ENCODE data around the gene ADPRS.

Gene ADPRS

GRCh38 chr1:36087233-36088123 lies 1.2 kb upstream of the ADPRS start:
- no peak for DNase-seq (ENCODE audit: low read depth)

GRCh38 chr1:36088265-36088576 lies 471 bp upstream of the ADPRS start:
- no peak for DNase-seq (ENCODE audit: low read depth)

DNA sequence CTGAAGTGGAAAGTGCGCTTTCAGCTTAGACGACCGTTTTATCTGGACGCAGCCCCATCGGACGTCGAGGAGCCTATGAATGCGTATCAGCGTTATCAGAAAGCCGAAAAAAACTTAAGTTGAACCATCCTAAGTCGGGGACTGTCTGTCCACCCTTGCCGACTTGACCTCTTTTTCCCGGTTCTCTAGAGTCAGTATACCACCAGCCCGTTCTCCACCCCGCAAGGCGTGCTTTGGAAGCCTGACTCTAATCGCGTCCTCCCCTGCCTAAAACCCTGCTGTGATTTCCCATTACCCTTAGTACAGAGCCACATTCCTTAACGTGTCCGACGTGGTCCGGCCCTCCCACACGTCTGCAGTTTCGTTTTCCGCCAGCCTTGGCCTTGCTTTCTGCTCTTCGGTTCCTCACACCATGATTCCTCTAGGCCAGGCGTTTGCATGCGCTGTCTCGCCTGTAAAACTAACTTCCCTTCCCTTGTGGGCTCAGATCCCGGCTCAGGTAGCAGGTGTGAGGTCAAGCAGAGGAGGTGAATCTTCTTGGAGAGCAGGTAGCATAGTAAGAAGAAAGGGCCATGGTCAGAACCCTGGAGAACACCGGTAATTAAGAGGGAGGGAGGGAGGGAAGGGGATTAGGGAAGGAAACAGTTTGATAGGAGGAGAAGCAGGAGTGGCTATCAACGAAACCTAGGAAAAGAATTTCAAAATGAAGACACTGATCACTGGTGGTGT lies 865 bp downstream of the ADPRS start:
- no peak for DNase-seq (ENCODE audit: low read depth)

GRCh38 chr1:36091141-36091540 lies 2.4 kb downstream of the ADPRS start:
- DNase-seq (ENCODE audit: low read depth) = no peak

- DNase-seq (ENCODE audit: low read depth) = no peak
Measured at GRCh38 chr1:36091698-36092097, 3.0 kb downstream of the ADPRS start.

DNA sequence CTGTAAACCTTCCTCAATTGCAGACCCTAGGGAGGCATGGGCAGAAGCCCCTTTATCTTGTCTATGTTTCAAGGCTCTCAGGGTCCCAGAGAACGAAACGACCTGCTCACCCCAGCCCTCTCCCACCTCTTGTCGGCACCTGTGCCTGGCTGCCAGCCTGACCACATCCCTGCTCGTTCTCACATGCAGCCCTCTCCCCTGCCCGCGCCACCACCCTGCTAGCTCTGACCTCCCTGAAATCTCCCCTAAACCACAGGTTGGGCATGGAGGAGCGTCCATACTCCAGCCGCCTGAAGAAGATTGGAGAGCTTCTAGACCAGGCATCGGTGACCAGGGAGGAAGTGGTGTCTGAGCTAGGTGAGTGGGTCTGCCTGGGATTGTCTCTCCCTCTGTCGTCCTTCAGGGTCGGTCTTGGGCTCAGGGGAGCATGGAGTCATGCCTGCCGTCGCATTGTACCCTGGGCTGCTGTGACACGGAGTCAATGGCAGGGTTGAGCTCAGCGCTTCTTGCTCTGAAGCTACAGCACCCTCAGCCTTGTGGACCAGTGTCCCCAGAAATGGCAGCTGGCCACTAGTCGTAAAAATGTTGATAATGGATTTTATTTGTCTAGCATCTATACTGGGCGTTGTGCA lies 3.6 kb downstream of the ADPRS start:
- no peak for DNase-seq (ENCODE audit: low read depth)

DNA sequence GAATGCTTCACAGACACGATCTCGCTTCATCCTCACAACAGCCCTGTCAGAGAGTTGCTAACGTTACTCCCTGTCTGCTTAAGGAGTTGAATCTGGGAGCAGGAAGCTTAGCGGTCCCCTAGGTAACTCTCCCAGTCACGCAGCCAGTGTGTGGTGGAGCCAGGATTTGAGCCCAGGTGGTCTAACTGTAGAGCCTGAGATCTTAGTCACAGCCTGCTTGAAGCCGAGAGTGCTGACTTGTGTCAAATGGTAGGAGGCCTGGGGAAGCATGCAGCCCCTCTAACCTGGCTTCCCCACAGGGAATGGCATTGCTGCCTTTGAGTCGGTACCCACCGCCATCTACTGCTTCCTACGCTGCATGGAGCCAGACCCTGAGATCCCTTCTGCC lies 4.1 kb downstream of the ADPRS start:
- no peak for DNase-seq (ENCODE audit: low read depth)

DNA sequence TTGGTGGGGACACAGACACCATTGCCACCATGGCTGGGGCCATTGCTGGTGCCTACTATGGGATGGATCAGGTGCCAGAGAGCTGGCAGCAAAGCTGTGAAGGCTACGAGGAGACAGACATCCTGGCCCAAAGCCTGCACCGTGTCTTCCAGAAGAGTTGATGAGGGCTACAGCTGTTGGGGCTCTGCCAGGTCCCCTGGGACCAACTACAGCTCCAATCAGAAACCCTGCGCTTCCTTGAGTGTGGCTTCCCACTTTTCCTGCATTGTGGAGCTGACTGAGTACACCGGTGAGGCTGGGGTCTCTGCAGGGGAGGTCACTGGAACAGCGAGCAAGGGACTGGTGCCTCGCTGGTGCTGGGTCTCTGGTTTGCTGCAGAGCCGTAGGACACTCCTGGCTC lies 4.5 kb downstream of the ADPRS start:
- DNase-seq (ENCODE audit: low read depth) = no peak

DNA sequence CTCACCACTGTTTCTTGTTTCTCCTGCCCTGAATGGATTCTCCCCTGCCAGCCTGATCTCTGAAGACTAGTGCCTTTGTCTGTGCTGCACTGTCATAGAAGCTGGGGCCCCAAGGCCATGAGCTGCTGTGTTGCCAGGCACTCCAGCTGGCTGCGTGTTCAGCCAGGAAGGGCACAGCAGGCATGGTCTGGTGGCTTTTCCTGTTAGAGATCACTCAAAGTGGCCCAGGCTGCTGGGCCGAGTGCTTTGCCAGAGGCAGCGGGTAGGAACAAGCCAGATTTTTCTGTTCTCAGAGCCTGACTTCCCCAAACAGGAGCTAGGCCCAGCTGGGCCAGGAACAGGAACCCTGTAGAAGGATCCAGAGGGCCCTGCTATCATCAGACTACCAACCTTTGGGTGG lies 5.2 kb downstream of the ADPRS start:
- no peak for DNase-seq (ENCODE audit: low read depth)

- DNase-seq (ENCODE audit: low read depth) = no peak
Measured at GRCh38 chr1:36094621-36095061, 5.9 kb downstream of the ADPRS start.

DNA sequence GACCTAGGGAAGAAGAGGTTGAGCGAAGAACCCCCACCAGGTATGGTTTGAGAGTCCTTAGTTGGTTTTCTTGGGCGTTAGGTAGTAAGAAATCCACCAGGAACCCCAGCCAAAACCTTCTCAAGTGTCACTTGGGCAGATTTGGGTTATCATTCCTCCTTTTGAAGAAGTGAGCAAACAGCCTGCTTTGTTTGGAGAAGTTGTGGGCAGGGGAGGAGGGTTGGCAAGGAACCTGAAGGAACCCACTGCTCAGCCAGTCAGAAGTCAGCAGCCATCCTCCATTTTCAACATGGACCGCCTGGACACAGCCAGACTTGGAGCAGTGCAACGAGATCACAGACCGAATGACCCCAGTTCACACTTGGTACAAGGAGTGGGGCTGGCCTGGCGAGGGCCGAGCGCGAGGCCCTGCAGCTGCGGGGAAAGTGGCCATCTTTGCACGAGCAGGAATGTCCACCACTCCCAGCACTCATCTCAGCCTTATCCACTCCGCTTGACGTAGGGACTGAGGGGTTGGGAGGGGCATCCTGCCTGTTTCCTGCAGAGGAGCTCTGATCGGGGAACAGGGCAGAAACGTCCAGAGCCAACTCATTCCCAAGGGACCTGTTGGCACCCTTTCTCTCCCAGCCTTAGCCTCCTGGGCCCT lies 7.2 kb downstream of the ADPRS start:
- no peak for DNase-seq (ENCODE audit: low read depth)

DNA sequence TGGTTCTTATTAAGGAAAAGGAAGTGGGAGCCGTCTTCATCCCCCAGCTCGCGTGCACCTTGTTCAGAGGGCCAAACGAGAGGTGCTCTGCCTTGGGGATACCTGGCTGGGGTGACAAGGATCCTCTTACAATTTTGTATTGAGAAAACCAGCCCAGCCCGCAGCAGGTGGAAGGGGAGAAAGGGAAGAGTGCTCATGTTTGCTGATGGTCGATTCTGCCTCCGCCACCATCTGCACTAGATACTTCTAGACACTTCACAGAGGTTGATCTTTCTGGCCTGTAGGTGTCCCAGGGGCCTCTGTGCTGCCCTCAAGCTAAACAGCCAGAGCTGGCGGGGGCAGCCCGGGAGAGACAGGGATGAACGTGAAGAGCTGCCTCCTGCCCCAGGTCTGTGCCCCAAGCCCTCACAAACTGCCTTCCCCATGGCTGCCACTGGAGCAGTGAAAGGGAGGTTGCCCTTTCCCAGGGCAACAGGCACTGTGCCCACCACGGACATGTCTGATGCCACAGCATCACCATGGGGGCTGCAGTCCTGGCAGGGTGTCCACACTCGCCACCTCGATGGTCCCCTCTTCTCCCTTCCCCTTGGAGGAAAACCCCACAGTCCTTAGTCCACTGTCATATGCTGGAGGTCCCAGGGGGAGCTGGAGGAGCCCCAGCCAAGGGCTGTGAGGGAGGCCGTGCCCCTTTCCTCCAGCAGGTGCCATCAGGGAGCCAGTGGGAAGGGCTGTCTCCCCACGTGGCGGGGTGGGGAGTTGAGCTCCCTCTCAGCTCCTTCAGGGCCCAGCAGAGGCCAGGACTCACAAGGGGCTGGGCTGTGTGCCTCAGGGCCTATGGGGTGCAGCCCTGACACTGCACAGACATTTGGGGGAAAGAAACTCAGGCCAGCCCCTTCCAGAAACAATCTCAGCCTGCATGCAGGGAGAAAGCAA lies 8.1 kb downstream of the ADPRS start:
- no peak for DNase-seq (ENCODE audit: low read depth)

DNA sequence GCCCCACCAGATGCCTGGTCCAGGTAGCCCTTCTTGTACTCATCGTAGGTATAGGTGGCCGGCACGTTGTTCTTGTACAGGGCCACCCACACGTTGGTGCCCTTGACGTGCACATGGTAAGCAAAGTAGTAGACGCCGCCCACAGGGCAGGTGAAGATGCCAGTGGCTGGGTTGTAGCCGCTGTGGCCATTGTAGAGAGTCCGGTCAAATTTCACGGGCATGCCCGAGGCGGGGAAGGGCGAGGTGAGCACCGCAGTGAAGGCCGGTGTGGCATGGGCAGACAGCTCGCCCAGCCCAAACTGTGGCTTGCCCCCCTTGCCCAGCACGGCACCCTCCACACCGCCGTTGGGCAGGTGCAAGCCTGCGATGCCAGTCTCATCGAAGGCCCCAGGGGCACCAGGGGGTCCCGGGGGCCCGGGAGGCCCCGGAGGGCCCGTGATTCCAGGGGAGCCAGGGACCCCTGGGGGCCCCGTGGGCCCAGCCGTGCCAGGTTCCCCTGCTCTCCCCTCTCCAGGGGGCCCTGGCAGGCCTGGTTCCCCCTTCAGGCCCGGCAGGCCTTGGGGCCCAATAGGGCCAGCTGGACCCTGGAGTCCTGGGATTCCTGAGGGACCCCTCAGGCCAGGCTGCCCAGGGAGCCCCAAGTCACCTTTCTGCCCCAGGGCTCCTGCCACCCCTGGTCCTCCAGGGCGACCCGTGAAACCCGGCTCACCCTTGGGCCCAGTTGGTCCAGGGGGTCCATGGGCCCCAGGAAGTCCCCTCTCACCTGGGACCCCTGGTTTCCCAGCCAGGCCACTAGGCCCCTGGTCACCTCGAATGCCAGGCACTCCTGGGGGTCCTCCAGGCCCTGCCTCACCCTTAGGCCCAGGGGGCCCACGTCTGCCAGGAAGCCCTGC lies 9.2 kb downstream of the ADPRS start:
- DNase-seq (ENCODE audit: low read depth) = no peak

DNA sequence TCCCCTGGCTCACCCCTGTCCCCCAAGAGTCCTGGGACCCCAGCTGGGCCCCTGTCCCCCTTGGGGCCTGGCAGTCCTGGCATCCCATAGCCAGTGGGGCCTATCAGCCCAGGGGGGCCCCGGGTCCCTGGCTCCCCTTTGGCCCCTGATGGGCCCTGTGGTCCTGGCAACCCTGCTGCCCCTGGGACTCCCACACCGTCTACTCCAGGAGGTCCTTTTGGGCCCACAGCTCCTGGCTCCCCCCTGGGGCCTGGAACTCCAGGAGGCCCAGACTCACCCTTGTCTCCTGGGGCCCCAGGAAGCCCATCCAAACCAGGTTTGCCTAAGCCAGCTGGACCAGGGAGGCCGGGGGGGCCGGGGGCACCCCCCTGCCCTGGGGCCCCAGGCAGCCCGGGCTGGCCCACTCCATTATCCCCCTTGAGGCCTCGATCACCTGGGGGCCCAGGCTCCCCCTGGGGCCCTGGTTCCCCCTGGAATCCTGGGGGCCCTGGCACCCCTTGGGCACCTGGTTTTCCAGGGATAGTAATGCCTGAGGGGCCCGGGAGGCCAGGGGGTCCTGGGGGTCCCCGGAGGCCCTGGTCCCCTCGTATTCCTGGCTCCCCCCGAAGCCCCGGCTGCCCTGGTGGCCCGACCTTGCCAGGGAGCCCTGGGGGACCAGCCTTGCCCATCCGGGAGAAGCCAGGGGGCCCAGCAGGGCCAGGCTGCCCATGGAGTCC lies 10.1 kb downstream of the ADPRS start:
- no peak for DNase-seq (ENCODE audit: low read depth)

- DNase-seq (ENCODE audit: low read depth) = peak; percentile 67
Measured at GRCh38 chr1:36099681-36100341, 11.1 kb downstream of the ADPRS start.

- no peak for DNase-seq (ENCODE audit: low read depth)
Measured at GRCh38 chr1:36100376-36100775, 11.7 kb downstream of the ADPRS start.

DNA sequence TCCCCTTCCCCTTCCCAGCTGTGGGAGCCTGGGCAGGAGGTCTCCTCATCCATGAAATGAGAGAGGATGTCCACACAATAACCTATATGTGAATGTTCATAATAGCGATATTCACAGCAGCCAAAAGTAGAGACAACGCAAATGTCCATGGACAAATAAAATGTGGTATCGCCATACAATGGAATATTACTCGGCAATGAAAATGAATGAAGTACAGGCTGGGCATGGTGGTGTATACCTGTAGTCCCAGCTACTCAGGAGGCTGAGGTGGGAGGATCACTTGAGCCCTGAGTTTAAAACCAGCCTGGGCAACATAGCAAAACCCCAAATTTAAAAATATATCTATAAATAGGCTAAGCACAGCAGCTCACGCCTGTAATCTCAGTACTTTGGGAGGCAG lies 12.9 kb downstream of the ADPRS start:
- no peak for DNase-seq (ENCODE audit: low read depth)

DNA sequence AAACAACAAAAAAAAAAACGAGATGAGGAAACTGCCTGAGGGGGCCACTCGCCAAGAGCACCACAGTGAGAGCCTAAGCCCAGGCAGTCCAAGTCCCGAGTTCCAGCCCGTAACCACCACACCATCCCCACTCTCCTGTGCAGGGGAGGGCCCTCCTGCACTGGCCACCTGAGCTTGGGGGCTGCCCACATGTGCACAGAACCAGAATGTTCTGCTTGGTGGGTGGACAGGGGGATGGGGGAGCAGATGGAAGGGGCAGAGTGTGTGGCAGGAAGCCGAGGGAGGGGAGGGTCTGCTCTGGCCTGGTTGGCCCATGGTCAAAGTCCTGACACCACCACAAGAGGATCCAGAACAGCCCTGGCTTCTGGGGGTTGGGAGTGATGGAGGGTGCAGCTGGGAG lies 17.6 kb downstream of the ADPRS start:
- no peak for DNase-seq (ENCODE audit: low read depth)

- no peak for DNase-seq (ENCODE audit: low read depth)
Measured at GRCh38 chr1:36107394-36107793, 18.7 kb downstream of the ADPRS start.

Data from T follicular helper cell (primary cell).